GM12892 (cell line): ENCODE measurements around the gene CDK2.

Experiments used
- POLR2A ChIP-seq: IDR thresholded peaks from 2 replicates; pipeline ENCODE4 v1.6.1; 2011; ENCODE audit warnings: low read depth, low read length, control low read depth
- POLR2AphosphoS5 ChIP-seq: IDR thresholded peaks from 2 replicates; pipeline ENCODE4 v1.6.1; 2011; ENCODE audit warnings: low read depth, low read length, control low read depth

- TF ChIP-seq POLR2AphosphoS5 = no peak
- no peak for TF ChIP-seq POLR2A
These were observed 11.3 kb upstream of the CDK2 start for GRCh38 chr12:55955344-55955743.
